ENCODE data around the gene ERVK3-1. TPM values are rescaled to one million over a fixed set of nuclear protein-coding genes. Genes with fewer than 3 reads are reported as not detected.

The ERVK3-1 gene
- total and polyA plus RNA-seq, 2 experiments from 2014 or later, result 33.7 to 41.3 TPM

GRCh38 chr19:58356766-58357480, 51.7 kb downstream of the ERVK3-1 start:
- 15 to 19% methylated on average over 40 to 59 of the region's 75 CpGs for WGBS, 2 experiments (ENCODE audit: low coverage in 1 of 2, low lambda C conversion rate in 2 of 2, missing lambda C conversion rate in 2 of 2)
- Histone ChIP-seq H3F3A (ENCODE audit: insufficient read depth) (peaks cover 20% of the 10 kb centered on the region; the same call in 1 of the 2 replicates), H3K9me2 (ENCODE audit: insufficient read depth) (no peaks in the 10 kb centered on the region), H4K20me1 (ENCODE audit: insufficient read depth) (no peaks in the 10 kb centered on the region), H3K79me2 (ENCODE audit: insufficient read depth) (no peaks in the 10 kb centered on the region), H3K4me1 (ENCODE audit: insufficient read depth) (peaks cover 4% of the 10 kb centered on the region; the same call in 1 of the 2 replicates), H3K4me3 (peak overlapping the region; percentile 50), H2AFZ (no peak overlapping the region), H3K4me2 (ENCODE audit: unreplicated experiment) (no peak overlapping the region), H3K27ac (no peak overlapping the region), H3K9ac (no peak overlapping the region), H3K27me3 (replicated peaks; ENCODE audit: insufficient read depth) (no peaks in the 10 kb centered on the region), H3K9me3 (ENCODE audit: low read depth) (no peaks in the 10 kb centered on the region), H3K36me3 (ENCODE audit: low read depth) (no peaks in the 10 kb centered on the region)
- in situ Hi-C loops (cut with MboI), result no loop called here
- peak; percentile 40 for DNase-seq
- TF ChIP-seq EZH2phosphoT487 (IDR thresholded peaks at IDR 0.05; ENCODE audit: insufficient read depth, low read depth), result no peak
- no peak for TF ChIP-seq EZH2 (IDR thresholded peaks at IDR 0.05; ENCODE audit: insufficient read depth, poor library complexity, severe bottlenecking)

DNA sequence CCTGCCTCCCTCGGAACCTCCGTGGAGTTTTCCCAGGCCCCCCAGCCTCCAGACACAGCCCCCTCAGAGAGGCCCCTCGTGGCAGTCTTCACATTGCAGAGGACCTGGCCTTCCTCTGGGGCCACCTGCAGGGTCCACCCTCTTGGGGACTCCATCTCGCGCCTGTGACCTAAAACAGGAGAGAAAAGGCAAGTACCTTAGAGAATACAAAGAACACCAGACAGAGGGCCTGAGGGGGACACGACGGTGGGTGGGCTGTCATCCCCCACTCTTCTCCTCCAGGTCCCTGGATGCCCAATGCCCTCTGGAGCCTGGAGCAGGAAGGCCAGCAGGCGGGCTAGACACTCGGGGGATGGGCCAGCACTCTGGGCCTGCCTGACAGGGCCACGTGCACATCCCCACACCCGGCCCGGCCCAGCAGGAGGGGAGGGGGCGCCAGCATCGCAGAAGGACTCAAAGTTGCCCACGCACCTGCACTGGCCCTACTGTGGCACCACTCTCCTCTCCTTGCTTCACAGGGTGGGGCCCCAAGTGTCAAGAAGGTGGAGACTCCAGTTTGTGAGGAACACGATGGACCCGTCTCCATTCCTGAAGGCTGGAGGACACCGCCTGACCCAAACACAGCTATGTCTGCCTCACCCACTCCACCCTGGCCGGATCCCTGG, 52.4 kb downstream of the ERVK3-1 start:
- WGBS, 2 experiments (ENCODE audit: low coverage in 1 of 2, low lambda C conversion rate in 2 of 2, missing lambda C conversion rate in 2 of 2), result 50 to 59% methylated on average over 19 of the region's 19 CpGs

GRCh38 chr19:58361900-58362271, 56.7 kb downstream of the ERVK3-1 start:
- Histone ChIP-seq H3K36me3 (ENCODE audit: low read depth) (no peaks in the 10 kb centered on the region), H3K27me3 (replicated peaks; ENCODE audit: insufficient read depth) (no peaks in the 10 kb centered on the region), H4K20me1 (ENCODE audit: insufficient read depth) (no peaks in the 10 kb centered on the region), H3F3A (ENCODE audit: insufficient read depth) (peaks cover 11% of the 10 kb centered on the region; the same call in 1 of the 2 replicates), H3K9ac (peak overlapping the region; percentile 88), H3K27ac (peak overlapping the region; percentile 90), H3K79me2 (ENCODE audit: insufficient read depth) (no peaks in the 10 kb centered on the region), H3K9me2 (ENCODE audit: insufficient read depth) (no peaks in the 10 kb centered on the region), H3K4me2 (ENCODE audit: unreplicated experiment) (peak overlapping the region; percentile 82), H3K4me3 (peak overlapping the region; percentile 73), H3K9me3 (ENCODE audit: low read depth) (no peaks in the 10 kb centered on the region), H2AFZ (peak overlapping the region; percentile 95), H3K4me1 (ENCODE audit: insufficient read depth) (peaks cover 4% of the 10 kb centered on the region; the same call in 1 of the 2 replicates)
- DNase-seq, result no peak
- WGBS, 2 experiments (ENCODE audit: low coverage in 1 of 2, low lambda C conversion rate in 2 of 2, missing lambda C conversion rate in 2 of 2), result 6 to 10% methylated on average over 27 to 28 of the region's 28 CpGs
- TF ChIP-seq EZH2 (IDR thresholded peaks at IDR 0.05; ENCODE audit: insufficient read depth, poor library complexity, severe bottlenecking) (no peak), EZH2phosphoT487 (IDR thresholded peaks at IDR 0.05; ENCODE audit: insufficient read depth, low read depth) (no peak)
- in situ Hi-C loops (cut with MboI), result no loop called here

More for the DNA sequence above, 52.4 kb downstream of the ERVK3-1 start:
- no peak overlapping the region for H3K4me3 ChIP-seq
- no peaks in the 10 kb centered on the region for H3K79me2 ChIP-seq (ENCODE audit: insufficient read depth)
- H3F3A ChIP-seq (ENCODE audit: insufficient read depth), result peaks cover 20% of the 10 kb centered on the region; the same call in 1 of the 2 replicates
- no peak overlapping the region for H3K27ac ChIP-seq
- no peak for TF ChIP-seq EZH2phosphoT487 (IDR thresholded peaks at IDR 0.05; ENCODE audit: insufficient read depth, low read depth)
- TF ChIP-seq EZH2 (IDR thresholded peaks at IDR 0.05; ENCODE audit: insufficient read depth, poor library complexity, severe bottlenecking), result no peak
- no peak for DNase-seq
- H3K9ac ChIP-seq, result no peak overlapping the region
- no peaks in the 10 kb centered on the region for H3K9me2 ChIP-seq (ENCODE audit: insufficient read depth)
- no peak overlapping the region for H3K4me2 ChIP-seq (ENCODE audit: unreplicated experiment)
- in situ Hi-C loops (cut with MboI), result no loop called here
- peaks cover 4% of the 10 kb centered on the region; the same call in 1 of the 2 replicates for H3K4me1 ChIP-seq (ENCODE audit: insufficient read depth)
- no peaks in the 10 kb centered on the region for H3K27me3 ChIP-seq (replicated peaks; ENCODE audit: insufficient read depth)
- no peaks in the 10 kb centered on the region for H3K9me3 ChIP-seq (ENCODE audit: low read depth)
- no peaks in the 10 kb centered on the region for H4K20me1 ChIP-seq (ENCODE audit: insufficient read depth)
- no peak overlapping the region for H2AFZ ChIP-seq
- H3K36me3 ChIP-seq (ENCODE audit: low read depth), result no peaks in the 10 kb centered on the region

- H4K20me1 ChIP-seq (ENCODE audit: insufficient read depth), result no peaks in the 10 kb centered on the region
- H3K27me3 ChIP-seq (replicated peaks; ENCODE audit: insufficient read depth), result no peaks in the 10 kb centered on the region
- in situ Hi-C loops (cut with MboI), result no loop called here
- no peaks in the 10 kb centered on the region for H3K9me2 ChIP-seq (ENCODE audit: insufficient read depth)
- peak within 1 kb of the TSS; percentile 95 for H2AFZ ChIP-seq
- H3K4me3 ChIP-seq, result peak within 1 kb of the TSS; percentile 73
- peak; percentile 98 for DNase-seq
- H3K9ac ChIP-seq, result peak within 1 kb of the TSS; percentile 88
- H3K79me2 ChIP-seq (ENCODE audit: insufficient read depth), result no peaks in the 10 kb centered on the region
- no peaks in the 10 kb centered on the region for H3K9me3 ChIP-seq (ENCODE audit: low read depth)
- no peaks in the 10 kb centered on the region for H3K36me3 ChIP-seq (ENCODE audit: low read depth)
- peak within 1 kb of the TSS; percentile 90 for H3K27ac ChIP-seq
- H3K4me2 ChIP-seq (ENCODE audit: unreplicated experiment), result peak within 1 kb of the TSS; percentile 82
- WGBS, 2 experiments (ENCODE audit: low coverage in 1 of 2, low lambda C conversion rate in 2 of 2, missing lambda C conversion rate in 2 of 2), result 1% methylated on average over 63 to 69 of the region's 74 CpGs
- H3K4me1 ChIP-seq (ENCODE audit: insufficient read depth), result peaks cover 4% of the 10 kb centered on the region; the same call in 1 of the 2 replicates
- H3F3A ChIP-seq (ENCODE audit: insufficient read depth), result peaks cover 11% of the 10 kb centered on the region; the same call in 1 of the 2 replicates
- no peak for TF ChIP-seq EZH2 (IDR thresholded peaks at IDR 0.05; ENCODE audit: insufficient read depth, poor library complexity, severe bottlenecking)
- TF ChIP-seq EZH2phosphoT487 (IDR thresholded peaks at IDR 0.05; ENCODE audit: insufficient read depth, low read depth), result no peak
Measured at GRCh38 chr19:58362272-58362994, 57.3 kb downstream of the ERVK3-1 start, which contains the start of gene ZNF497. Gene ZNF497 (minus strand): TSS chr19:58362751. CDS start chr19:58357635, 5,116 bp downstream.
